CMK (cell line): ENCODE data around the gene C20orf144.
"Not testable (repeated sequence)": the region's sequence is repeated elsewhere in the genome, so short reads cannot be mapped to it uniquely, and the experiment has no call there.

ENCODE experiments used
- DNase-seq: peaks from one replicate; pipeline ENCODE4 v3.0.0-alpha.2; 2010; ENCODE audit warnings: low read depth

C20orf144 gene

GRCh38 chr20:33662172-33662571, at the start of gene C20orf144:
Gene C20orf144, plus strand, starts transcription at chr20:33662327. Its CDS starts 19 bp downstream, at chr20:33662346.
- DNase-seq, result no peak

- no peak for DNase-seq
Observed at GRCh38 chr20:33621717-33622400, 40.3 kb upstream of the C20orf144 start.

- no peak for DNase-seq
Observed at GRCh38 chr20:33622705-33623365, 39.3 kb upstream of the C20orf144 start.

GRCh38 chr20:33624399-33624798, 37.7 kb upstream of the C20orf144 start:
- no peak for DNase-seq

- DNase-seq, result no peak
Observed at GRCh38 chr20:33626190-33626589, 35.9 kb upstream of the C20orf144 start.

- no peak for DNase-seq
Observed at GRCh38 chr20:33627577-33628216, 34.4 kb upstream of the C20orf144 start.

- DNase-seq, result no peak
Observed at GRCh38 chr20:33629533-33629932, 32.6 kb upstream of the C20orf144 start.

- no peak for DNase-seq
Observed at GRCh38 chr20:33629979-33630378, 32.1 kb upstream of the C20orf144 start.

GRCh38 chr20:33630507-33630906, 31.6 kb upstream of the C20orf144 start:
- no peak for DNase-seq

- DNase-seq, result not testable (repeated sequence)
Observed at GRCh38 chr20:33631910-33632309, 30.2 kb upstream of the C20orf144 start.

- no peak for DNase-seq
Observed at GRCh38 chr20:33635341-33635740, 26.8 kb upstream of the C20orf144 start.

- no peak for DNase-seq
Observed at GRCh38 chr20:33636776-33637175, 25.4 kb upstream of the C20orf144 start.

GRCh38 chr20:33640287-33640686, 21.8 kb upstream of the C20orf144 start:
- no peak for DNase-seq

GRCh38 chr20:33644313-33645071, 17.6 kb upstream of the C20orf144 start:
- no peak for DNase-seq

GRCh38 chr20:33645072-33645358, 17.1 kb upstream of the C20orf144 start:
- no peak for DNase-seq

GRCh38 chr20:33645396-33645795, 16.7 kb upstream of the C20orf144 start:
- DNase-seq, result no peak

- DNase-seq, result no peak
Observed at GRCh38 chr20:33646191-33646590, 15.9 kb upstream of the C20orf144 start.

- not testable (repeated sequence) for DNase-seq
Observed at GRCh38 chr20:33646959-33647602, 15.0 kb upstream of the C20orf144 start.

- DNase-seq, result no peak
Observed at GRCh38 chr20:33647603-33648395, 14.3 kb upstream of the C20orf144 start.

- DNase-seq, result no peak
Observed at GRCh38 chr20:33648396-33649004, 13.6 kb upstream of the C20orf144 start.

- DNase-seq, result no peak
Observed at GRCh38 chr20:33649201-33649681, 12.9 kb upstream of the C20orf144 start.
